Loucy (cell line): ENCODE results near the gene ADM5.

Source experiments
- CTCF ChIP-seq: fragments of 200-600 bp; sonication (generic); conservative IDR thresholded peaks from 2 replicates; pipeline ENCODE4 v1.5.1; 2014; ENCODE audit warnings: mild to moderate bottlenecking, antibody characterized with exemption, low read length
- EZH2phosphoT487 ChIP-seq: fragments of 200-600 bp; IDR thresholded peaks from 2 replicates; pipeline ENCODE4 v1.6.1; 2018; ENCODE audit warnings: antibody characterized with exemption, mild to moderate bottlenecking, moderate library complexity, borderline replicate concordance

- TF ChIP-seq CTCF = no peak
- no peak for TF ChIP-seq EZH2phosphoT487
Measured at GRCh38 chr19:49692147-49692506, 2.7 kb downstream of the ADM5 start.
